Measurements from ENCODE around the gene DIRAS1. TPM values are rescaled to one million over a fixed set of nuclear protein-coding genes. Genes with fewer than 3 reads are reported as not detected.

DIRAS1 gene
- total and polyA plus RNA-seq, 4 donors: 0.01 to 0.09 (median 0.08) TPM; not detected in 1

GRCh38 chr19:2678044-2678671 lies 43.0 kb downstream of the DIRAS1 start:
- TF ChIP-seq JUND (IDR thresholded peaks at IDR 0.05) (no peak), HNF4A (conservative IDR thresholded peaks at IDR 0.05) (no peak), RAD21 (IDR thresholded peaks at IDR 0.05) (no peak), FOXA2 (IDR thresholded peaks at IDR 0.05) (no peak), NR2F2 (IDR thresholded peaks at IDR 0.05) (no peak), RXRA (IDR thresholded peaks at IDR 0.05) (no peak), FOXA1 (IDR thresholded peaks at IDR 0.05) (no peak), EGR1 (IDR thresholded peaks at IDR 0.05; ENCODE audit: low read depth in 2 of 2) (no peak), GABPA (IDR thresholded peaks at IDR 0.05 in 1 of 2, conservative IDR thresholded peaks at IDR 0.05 in 1 of 2) (no peak), ATF3 (IDR thresholded peaks at IDR 0.05) (no peak), YY1 (IDR thresholded peaks at IDR 0.05) (no peak), SP1 (IDR thresholded peaks at IDR 0.05) (no peak), TAF1 (conservative IDR thresholded peaks at IDR 0.05) (no peak), ZBTB33 (IDR thresholded peaks at IDR 0.05) (no peak), HNF4G (IDR thresholded peaks at IDR 0.05) (no peak)
- TF ChIP-seq, protein P1, sequence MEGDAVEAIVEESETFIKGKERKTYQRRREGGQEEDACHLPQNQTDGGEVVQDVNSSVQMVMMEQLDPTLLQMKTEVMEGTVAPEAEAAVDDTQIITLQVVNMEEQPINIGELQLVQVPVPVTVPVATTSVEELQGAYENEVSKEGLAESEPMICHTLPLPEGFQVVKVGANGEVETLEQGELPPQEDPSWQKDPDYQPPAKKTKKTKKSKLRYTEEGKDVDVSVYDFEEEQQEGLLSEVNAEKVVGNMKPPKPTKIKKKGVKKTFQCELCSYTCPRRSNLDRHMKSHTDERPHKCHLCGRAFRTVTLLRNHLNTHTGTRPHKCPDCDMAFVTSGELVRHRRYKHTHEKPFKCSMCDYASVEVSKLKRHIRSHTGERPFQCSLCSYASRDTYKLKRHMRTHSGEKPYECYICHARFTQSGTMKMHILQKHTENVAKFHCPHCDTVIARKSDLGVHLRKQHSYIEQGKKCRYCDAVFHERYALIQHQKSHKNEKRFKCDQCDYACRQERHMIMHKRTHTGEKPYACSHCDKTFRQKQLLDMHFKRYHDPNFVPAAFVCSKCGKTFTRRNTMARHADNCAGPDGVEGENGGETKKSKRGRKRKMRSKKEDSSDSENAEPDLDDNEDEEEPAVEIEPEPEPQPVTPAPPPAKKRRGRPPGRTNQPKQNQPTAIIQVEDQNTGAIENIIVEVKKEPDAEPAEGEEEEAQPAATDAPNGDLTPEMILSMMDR (IDR thresholded peaks at IDR 0.05; ENCODE audit: low read depth, low read length, missing input control): no peak
- TF ChIP-seq, protein P2, sequence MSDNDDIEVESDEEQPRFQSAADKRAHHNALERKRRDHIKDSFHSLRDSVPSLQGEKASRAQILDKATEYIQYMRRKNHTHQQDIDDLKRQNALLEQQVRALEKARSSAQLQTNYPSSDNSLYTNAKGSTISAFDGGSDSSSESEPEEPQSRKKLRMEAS (IDR thresholded peaks at IDR 0.05): no peak
- TF ChIP-seq, protein P3, sequence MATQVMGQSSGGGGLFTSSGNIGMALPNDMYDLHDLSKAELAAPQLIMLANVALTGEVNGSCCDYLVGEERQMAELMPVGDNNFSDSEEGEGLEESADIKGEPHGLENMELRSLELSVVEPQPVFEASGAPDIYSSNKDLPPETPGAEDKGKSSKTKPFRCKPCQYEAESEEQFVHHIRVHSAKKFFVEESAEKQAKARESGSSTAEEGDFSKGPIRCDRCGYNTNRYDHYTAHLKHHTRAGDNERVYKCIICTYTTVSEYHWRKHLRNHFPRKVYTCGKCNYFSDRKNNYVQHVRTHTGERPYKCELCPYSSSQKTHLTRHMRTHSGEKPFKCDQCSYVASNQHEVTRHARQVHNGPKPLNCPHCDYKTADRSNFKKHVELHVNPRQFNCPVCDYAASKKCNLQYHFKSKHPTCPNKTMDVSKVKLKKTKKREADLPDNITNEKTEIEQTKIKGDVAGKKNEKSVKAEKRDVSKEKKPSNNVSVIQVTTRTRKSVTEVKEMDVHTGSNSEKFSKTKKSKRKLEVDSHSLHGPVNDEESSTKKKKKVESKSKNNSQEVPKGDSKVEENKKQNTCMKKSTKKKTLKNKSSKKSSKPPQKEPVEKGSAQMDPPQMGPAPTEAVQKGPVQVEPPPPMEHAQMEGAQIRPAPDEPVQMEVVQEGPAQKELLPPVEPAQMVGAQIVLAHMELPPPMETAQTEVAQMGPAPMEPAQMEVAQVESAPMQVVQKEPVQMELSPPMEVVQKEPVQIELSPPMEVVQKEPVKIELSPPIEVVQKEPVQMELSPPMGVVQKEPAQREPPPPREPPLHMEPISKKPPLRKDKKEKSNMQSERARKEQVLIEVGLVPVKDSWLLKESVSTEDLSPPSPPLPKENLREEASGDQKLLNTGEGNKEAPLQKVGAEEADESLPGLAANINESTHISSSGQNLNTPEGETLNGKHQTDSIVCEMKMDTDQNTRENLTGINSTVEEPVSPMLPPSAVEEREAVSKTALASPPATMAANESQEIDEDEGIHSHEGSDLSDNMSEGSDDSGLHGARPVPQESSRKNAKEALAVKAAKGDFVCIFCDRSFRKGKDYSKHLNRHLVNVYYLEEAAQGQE (IDR thresholded peaks at IDR 0.05): no peak
- H3K27ac ChIP-seq (ENCODE audit: low read depth in 1 of 2, low read length in 2 of 2): no peak overlapping the region
- DNase-seq (ENCODE audit: low spot score): no peak
- H3K4me3 ChIP-seq (ENCODE audit: low read depth in 1 of 3, low read length in 3 of 3): no peak overlapping the region
- no peaks in the 10 kb centered on the region for H3K27me3 ChIP-seq (ENCODE audit: control insufficient read depth in 4 of 4, insufficient read depth in 4 of 4, low read length in 3 of 4)
- H3K9me3 ChIP-seq (ENCODE audit: control insufficient read depth in 4 of 4, low read length in 3 of 4): no peaks in the 10 kb centered on the region
- WGBS: 86% methylated on average over 8 of the region's 8 CpGs
- H3K4me1 ChIP-seq (ENCODE audit: control insufficient read depth in 4 of 4, insufficient read depth in 4 of 4, low read length in 3 of 4): no peaks in the 10 kb centered on the region
- H3K9ac ChIP-seq (ENCODE audit: low read depth in 1 of 2, low read length in 2 of 2): no peak overlapping the region
- no peaks in the 10 kb centered on the region for H3K36me3 ChIP-seq (ENCODE audit: control insufficient read depth in 4 of 4, insufficient read depth in 3 of 4, low read depth in 1 of 4, low read length in 3 of 4)

Data from liver (tissue), 9 donors.